ENCODE measurements around the gene AP2B1.

The AP2B1 gene

DNA sequence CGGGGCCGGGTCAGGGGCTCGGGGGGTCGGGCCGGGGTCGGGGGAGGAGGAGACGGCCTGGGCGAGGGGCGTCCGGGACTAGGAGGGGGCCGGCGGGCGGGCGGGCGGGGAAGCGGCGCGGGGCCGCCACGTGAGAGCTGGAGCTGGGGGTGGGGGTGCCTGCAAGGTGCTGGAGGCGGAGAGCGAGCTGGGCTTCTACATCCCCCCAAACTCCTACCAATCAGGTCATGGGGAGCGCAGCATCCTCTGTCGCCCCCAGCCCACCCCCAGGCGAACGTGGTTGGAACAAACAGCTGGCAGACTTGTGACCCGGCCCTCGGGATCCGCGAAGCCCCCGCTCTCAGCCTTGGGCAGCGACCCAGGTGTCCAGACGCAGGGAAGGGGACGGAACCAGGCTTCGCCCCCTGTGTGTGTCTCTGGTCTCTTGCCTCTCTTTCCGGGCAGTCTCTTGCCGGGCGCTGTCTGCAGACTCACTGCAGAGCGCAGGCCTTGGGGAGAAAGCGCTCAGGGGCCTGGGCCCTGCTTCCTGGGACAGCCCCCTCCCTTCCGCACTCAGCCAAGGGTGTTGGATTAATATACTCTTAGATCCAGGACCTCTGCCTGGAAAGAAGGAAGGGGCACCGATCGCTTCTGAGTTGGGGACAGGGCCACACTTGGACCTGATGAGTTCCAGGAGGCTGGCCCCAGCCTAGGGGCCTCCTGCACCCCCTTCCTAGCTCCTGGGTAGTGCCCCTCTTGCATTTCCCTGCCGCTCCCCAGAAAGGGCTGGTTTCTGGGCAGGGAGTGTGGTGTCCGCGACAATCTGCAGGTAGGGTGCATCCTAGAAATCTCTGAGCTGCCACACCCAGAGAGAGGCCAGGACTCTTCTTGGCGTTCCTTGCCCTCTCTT is 145.0 kb downstream of the AP2B1 start:
- no peak for DNase-seq

- no peak for DNase-seq
These were observed 145.6 kb downstream of the AP2B1 start for GRCh38 chr17:35732806-35733136.

DNA sequence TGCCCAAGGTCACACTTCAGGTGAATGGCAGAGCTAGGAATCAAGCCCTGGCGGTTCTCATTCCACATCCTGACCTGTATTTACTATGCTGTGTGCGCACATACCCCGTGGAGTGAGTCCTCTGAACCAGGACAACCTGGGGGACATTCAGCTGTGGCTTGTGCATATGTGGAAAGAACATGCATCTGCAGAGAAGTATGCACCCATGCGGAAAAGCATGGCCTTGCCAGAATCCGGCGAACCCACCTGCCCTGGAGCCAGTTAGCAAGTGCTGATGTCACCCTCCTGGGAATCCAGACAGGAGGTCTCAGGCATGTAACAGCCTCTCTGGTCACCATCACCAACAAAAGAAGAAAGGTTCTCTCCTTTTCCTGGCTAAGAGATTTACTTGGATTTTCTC is 146.2 kb downstream of the AP2B1 start:
- DNase-seq: no peak

- no peak for DNase-seq
These were observed 147.3 kb downstream of the AP2B1 start for GRCh38 chr17:35734396-35734795.

- DNase-seq: no peak
These were observed 148.1 kb downstream of the AP2B1 start for GRCh38 chr17:35735036-35735805.

- no peak for DNase-seq
These were observed 149.1 kb downstream of the AP2B1 start for GRCh38 chr17:35736236-35736635.

- no peak for DNase-seq
These were observed 151.5 kb downstream of the AP2B1 start for GRCh38 chr17:35738519-35739133.

GRCh38 chr17:35740216-35740615 is 153.1 kb downstream of the AP2B1 start:
- no peak for DNase-seq

DNA sequence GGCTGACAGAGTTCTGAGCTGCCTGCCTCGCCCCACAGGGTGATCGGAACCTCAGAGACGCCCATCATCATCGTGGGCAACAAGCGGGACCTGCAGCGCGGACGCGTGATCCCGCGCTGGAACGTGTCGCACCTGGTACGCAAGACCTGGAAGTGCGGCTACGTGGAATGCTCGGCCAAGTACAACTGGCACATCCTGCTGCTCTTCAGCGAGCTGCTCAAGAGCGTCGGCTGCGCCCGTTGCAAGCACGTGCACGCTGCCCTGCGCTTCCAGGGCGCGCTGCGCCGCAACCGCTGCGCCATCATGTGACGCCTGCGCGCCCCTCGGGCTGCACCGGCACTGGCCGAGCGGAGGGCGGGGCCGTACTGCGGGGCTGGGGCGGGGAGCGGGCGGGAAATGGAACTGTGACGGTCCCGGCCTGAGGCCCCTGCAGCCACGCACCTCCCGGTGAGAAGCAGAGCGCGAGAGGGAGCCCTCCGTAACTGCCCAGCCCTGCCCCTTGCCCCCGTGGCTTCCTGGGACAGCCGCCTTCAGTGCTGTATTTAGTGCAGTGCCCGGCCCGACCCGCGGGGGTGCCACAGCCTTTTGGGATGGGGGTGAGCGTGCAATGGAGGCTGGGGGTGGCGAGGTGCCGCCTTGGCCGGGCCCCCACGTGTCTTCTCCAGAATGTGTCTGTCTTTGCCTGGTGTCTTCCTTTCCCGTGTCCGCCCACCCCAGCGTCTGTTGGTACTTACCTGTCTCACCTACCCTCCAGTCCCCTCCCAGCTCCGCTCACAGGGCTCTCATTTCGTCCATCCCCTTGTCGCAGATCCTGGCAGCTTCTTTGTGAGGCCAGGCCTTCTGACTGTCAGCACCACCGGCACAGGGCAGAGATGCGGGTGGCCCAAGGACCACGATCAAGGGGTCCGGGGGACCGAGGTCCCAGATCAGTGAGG is 154.1 kb downstream of the AP2B1 start:
- peak; percentile 31 for DNase-seq

- no peak for DNase-seq
These were observed 155.4 kb downstream of the AP2B1 start for GRCh38 chr17:35742496-35742895.

DNA sequence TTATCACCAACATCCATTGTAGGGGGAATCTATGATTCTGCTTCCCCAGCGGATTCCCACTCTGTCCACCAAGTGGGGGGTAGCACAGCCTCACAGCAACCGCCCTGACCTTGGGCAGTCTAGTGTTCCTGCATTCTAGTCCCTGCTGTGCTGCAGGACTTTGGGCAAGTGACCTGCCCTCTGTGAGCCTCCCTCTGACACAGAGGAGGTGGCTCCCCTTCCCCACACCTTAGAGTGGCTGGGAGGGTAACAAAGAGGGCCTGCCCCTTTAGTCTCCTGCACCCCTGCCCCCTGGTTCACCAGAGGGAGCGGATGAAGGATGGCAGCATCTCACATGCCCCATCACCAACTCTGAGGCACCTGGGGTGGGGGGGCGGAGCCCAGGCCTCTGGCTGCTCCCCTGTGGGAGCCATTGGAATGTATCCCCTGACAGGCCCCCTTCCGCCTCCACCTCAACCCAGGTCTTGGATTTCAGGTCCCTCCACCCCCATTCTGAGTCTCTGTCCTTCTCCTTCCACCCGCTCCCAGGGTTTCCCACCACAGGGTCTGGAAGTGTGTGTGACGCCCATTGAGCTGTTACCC is 155.9 kb downstream of the AP2B1 start:
- DNase-seq: no peak

- peak; percentile 21 for DNase-seq
These were observed 156.7 kb downstream of the AP2B1 start for GRCh38 chr17:35743626-35744328.

DNA sequence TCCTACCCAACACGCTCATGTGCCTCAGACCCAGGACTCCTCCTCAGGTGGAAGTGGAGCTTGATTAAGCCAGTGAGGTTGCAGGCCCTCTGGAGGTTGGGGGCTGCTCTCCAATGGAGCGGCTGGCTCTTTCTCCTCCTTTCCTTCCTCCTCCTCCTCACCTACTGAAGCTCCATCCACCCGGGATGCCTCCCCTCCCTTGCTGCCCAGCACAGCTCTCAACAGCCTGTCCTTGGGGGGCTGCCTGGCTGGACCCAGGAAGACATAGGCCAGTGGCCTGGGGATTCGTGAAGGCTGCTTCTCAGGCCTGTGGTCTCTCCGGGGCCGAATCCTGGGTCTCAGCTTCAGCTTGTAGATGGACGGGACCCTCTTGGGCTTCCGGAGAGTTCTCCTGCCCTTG is 157.7 kb downstream of the AP2B1 start:
- DNase-seq: no peak

- no peak for DNase-seq
These were observed 158.1 kb downstream of the AP2B1 start for GRCh38 chr17:35745246-35745645.

GRCh38 chr17:35745749-35746320 is 158.7 kb downstream of the AP2B1 start:
- DNase-seq: no peak

GRCh38 chr17:35747540-35748017 is 160.5 kb downstream of the AP2B1 start:
- DNase-seq: peak; percentile 84

GRCh38 chr17:35748341-35748841 is 161.3 kb downstream of the AP2B1 start:
- no peak for DNase-seq

GRCh38 chr17:35748979-35749378 is 161.9 kb downstream of the AP2B1 start:
- no peak for DNase-seq

DNA sequence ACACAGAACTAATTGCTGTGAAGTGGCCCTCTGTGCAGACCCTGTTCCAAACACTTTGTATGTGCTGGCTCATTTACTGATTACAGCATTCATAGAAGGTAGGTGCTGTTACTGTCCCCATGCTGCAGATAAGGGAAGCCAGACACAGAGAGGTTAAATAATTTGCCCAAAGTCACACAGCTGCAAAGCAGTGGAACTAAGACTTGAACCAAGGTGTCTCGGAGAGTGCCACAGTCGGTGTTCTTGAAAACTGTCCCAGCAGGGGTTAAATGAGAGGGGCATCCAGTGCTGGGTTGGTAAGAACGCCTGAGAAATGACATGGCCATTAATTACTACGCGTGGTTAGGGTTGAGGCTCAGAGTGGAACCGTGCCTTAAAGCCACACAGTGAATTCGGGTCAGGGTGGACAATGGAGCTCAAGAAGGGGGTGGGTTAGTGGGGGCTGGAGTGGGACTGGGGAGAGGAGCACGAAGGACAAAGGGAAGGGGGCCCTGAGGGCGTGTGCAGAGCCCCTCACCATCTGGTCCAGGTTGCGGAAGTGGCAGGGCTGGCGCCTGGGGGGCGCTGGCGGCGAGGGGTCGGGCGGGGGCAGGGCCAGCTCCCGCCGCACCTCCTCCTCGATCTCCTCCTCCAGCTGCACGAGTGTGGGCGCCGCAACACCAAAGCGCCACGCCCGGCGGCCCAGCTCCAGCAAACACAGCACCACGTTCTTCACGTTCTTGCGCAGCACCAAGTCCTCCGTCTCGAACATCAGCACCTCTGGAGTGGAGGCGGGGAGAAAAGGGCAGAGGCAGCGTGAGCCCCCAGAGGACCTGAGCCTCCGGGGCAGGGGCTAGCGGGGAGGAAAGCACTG is 162.7 kb downstream of the AP2B1 start:
- no peak for DNase-seq

Measured in activated CD4-positive, alpha-beta T cell treated with anti-CD3 and anti-CD28 coated beads, Interleukin-2, Interleukin-6, amounts not matched to agents 100 ng/mL and 50 ng/mL, durations not matched to agents 16 hours and 8 hours (primary cell).